CD4-positive, alpha-beta T cell (primary cell): Measurements from ENCODE around the gene PNKP. TPM values are rescaled to one million over a fixed set of nuclear protein-coding genes. Genes with fewer than 3 reads are reported as not detected.

Experiments used
- ATAC-seq: fragments of 200-7000 bp; cut with Tn5 transposase; one replicate; pipeline ENCODE4 v1.10.0; 2022; ENCODE audit warnings: mild to moderate bottlenecking; ENCODE audit not compliant: poor library complexity
- CTCF ChIA-PET: fragments of 350-600 bp; sonication (Branson Sonifier 250); formaldehyde crosslinking; loops from one replicate; lab custom pipeline; 2021; ENCODE audit warnings: antibody characterized with exemption, inconsistent platforms; lab: Charles Lee
- POLR2A ChIA-PET: fragments of 350-600 bp; sonication (Branson Sonifier 250); formaldehyde crosslinking; loops from one replicate; lab custom pipeline; 2021; ENCODE audit warnings: antibody characterized with exemption, inconsistent platforms; lab: Charles Lee
- DNase-seq, 14 experiments: peaks; one replicate each; pipeline ENCODE4 v3.0.0-alpha.2; 2013 to 2020; ENCODE audit warnings: mixed read lengths in 2 of 14
- H3K27ac ChIP-seq, 2 donors: one replicate each; pipeline versions ENCODE4 v1.5.1 to v1.7.0; 2013; ENCODE audit warnings: low read length in 2 of 2, low read depth in 1 of 2, mild to moderate bottlenecking in 1 of 2
- H3K27me3 ChIP-seq, 2 experiments: 1 replicate in 1 of 2; 2 replicates in 1 of 2; pipeline versions ENCODE4 v1.6.1 to v1.7.0; 2013; ENCODE audit warnings: low read length in 2 of 2, control low read depth in 1 of 2, mild to moderate bottlenecking in 1 of 2, moderate library complexity in 1 of 2; ENCODE audit not compliant: insufficient read depth in 2 of 2, control insufficient read depth in 1 of 2
- H3K36me3 ChIP-seq: one replicate; pipeline ENCODE4 v1.6.1; 2013; ENCODE audit warnings: low read length, control low read depth; ENCODE audit not compliant: insufficient read depth
- H3K4me1 ChIP-seq: one replicate; pipeline ENCODE4 v1.6.1; 2013; ENCODE audit warnings: low read length, control low read depth; ENCODE audit not compliant: insufficient read depth
- H3K4me3 ChIP-seq: one replicate; pipeline ENCODE4 v1.5.1; 2013; ENCODE audit warnings: mild to moderate bottlenecking, low read length, moderate library complexity
- H3K9me3 ChIP-seq, 2 experiments: 1 replicate in 1 of 2; 2 replicates in 1 of 2; pipeline versions ENCODE4 v1.6.1 to v1.7.0; 2013; ENCODE audit warnings: low read length in 2 of 2, mild to moderate bottlenecking in 2 of 2, control low read depth in 1 of 2, moderate library complexity in 1 of 2; ENCODE audit not compliant: control insufficient read depth in 1 of 2, insufficient read depth in 1 of 2
- H3K27ac Mint-ChIP-seq: one replicate; pipeline ENCODE4 v1.8.0; 2020; ENCODE audit warnings: mixed read lengths
- H3K27me3 Mint-ChIP-seq: one replicate; pipeline ENCODE4 v1.8.0; 2021; ENCODE audit warnings: mixed read lengths
- H3K36me3 Mint-ChIP-seq: one replicate; pipeline ENCODE4 v1.8.0; 2021; ENCODE audit warnings: low read depth, mixed read lengths
- H3K4me1 Mint-ChIP-seq: one replicate; pipeline ENCODE4 v1.8.0; 2021; ENCODE audit warnings: low read depth, mixed read lengths
- H3K4me3 Mint-ChIP-seq: one replicate; pipeline ENCODE4 v1.8.0; 2020; ENCODE audit warnings: mild to moderate bottlenecking, mixed read lengths
- H3K9me3 Mint-ChIP-seq: one replicate; pipeline ENCODE4 v1.8.0; 2020; ENCODE audit warnings: mixed read lengths
- intact Hi-C, 2 experiments: fragments of 100-400 bp; cut with DNase I in 1 of 2; cut with micrococcal nuclease in 1 of 2; formaldehyde crosslinking; loops; one replicate each; pipeline versions ENCODE4 v1.15.1 to v1.9.0; 2023 to 2025; cut with DNase I, micrococcal nuclease
- total RNA-seq, 174 experiments: library from RNA in 2 of 174; stranded (reverse) in 2 of 174; gene quantifications; one replicate each; pipeline ENCODE4 v1.2.3 and lab custom pipeline; 2021 to 2026
- TF ChIP-seq, protein P1 (sequence below): fragments of 200-600 bp; IDR thresholded peaks from one replicate; pipeline ENCODE4 v1.8.0; 2022; ENCODE audit warnings: antibody characterized with exemption, mild to moderate bottlenecking

PNKP gene
- total RNA-seq, 2 experiments from 2014 or later, result 96.1 to 98.1 TPM

DNA sequence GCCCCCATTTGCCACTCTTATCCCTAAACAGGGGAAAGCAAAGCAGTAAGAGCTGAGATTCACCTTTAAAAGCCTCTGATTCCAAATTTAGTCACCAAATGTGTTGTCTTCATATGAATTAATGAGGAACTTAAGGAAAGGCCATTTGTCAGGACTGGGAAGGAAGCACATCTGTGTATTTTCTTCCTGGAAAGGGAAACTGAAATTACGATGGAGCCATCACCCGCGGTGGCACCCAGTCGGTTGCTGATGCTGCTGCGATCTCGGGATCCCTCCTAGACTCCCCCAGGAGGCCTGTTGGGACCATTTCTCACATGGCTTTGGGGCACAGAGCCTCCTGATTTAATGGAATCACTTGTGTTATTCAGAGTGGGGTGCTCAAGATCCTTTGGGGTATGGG, 36.8 kb upstream of the PNKP start:
- intact Hi-C loops, result no loop called here

DNA sequence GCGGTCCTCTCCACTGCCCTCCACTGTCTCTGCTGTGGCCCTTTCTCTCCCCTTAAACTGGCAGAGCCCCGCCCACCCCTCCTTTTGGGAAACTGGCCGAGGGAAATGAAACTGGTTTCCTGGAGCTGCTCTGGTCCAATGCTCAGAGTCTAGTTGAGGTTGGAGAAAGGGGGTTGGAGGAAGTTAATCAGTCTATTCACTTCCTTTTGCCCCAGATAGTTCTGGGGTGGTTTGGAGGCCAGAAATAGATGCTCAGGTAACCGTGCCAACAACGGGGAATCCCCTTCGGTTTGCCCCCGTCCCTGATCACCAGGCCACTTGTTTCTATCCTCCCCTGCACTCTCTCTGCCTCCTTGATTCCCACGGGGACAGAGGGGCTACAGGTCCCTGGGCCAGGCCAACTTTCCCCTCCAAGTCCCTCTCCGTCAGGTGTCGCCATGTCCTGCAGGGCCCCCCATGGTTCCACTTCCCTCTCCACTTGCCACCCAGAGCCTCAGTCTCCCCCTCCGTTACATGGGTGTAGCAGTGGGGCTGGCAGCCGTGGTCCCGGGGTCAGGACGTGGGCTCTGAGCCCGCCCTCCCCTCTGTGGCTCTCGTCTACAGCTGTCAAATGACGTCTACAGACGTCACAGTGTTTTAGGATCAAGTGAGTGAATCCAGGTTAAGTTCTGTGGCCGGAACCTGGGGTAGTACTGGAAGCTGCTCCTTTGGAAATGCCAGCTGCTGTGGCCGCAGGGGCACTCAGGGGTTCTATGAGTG, 29.7 kb upstream of the PNKP start, which contains the start of gene IL4I1:
Gene IL4I1, minus strand, starts transcription at position 25 of the 759 bp plus-strand sequence. CDS start 727 bp downstream, outside the sequence.
- Histone ChIP-seq H3K4me3 (peak within 1 kb of the TSS; percentile 48), H3K4me1 (peaks cover 46% of the 10 kb centered on the region), H3K27ac (peak within 1 kb of the TSS; percentile 80 to 99), H3K9me3 (no peaks in the 10 kb centered on the region), H3K36me3 (no peaks in the 10 kb centered on the region), H3K27me3 (no peaks in the 10 kb centered on the region)
- H3K4me1 Mint-ChIP-seq, result peaks cover 37% of the 10 kb centered on the region
- CTCF ChIA-PET, result no interaction called here
- no peaks in the 10 kb centered on the region for H3K27me3 Mint-ChIP-seq
- peak within 1 kb of the TSS; percentile 85 for H3K4me3 Mint-ChIP-seq
- ATAC-seq, result peak; percentile 71
- peak; percentile 31 to 94 (median 51) for DNase-seq
- POLR2A ChIA-PET, result interaction anchor here (1.0 to 3.0 kb wide), 4 partner anchors 17 to 33 kb away, joined by 3 to 19 read pairs (median 9); partner anchors contain the start of genes AKT1S1, ATF5, NUP62 and TBC1D17
- H3K36me3 Mint-ChIP-seq, result no peaks in the 10 kb centered on the region
- intact Hi-C loops, result loop anchor here in 1 of 2 experiments (5.0 kb wide), 1 partner anchor 35 kb away; no protein-coding TSS in a partner anchor
- peak within 1 kb of the TSS; percentile 95 for H3K27ac Mint-ChIP-seq
- no peaks in the 10 kb centered on the region for H3K9me3 Mint-ChIP-seq
- TF ChIP-seq, protein P1, sequence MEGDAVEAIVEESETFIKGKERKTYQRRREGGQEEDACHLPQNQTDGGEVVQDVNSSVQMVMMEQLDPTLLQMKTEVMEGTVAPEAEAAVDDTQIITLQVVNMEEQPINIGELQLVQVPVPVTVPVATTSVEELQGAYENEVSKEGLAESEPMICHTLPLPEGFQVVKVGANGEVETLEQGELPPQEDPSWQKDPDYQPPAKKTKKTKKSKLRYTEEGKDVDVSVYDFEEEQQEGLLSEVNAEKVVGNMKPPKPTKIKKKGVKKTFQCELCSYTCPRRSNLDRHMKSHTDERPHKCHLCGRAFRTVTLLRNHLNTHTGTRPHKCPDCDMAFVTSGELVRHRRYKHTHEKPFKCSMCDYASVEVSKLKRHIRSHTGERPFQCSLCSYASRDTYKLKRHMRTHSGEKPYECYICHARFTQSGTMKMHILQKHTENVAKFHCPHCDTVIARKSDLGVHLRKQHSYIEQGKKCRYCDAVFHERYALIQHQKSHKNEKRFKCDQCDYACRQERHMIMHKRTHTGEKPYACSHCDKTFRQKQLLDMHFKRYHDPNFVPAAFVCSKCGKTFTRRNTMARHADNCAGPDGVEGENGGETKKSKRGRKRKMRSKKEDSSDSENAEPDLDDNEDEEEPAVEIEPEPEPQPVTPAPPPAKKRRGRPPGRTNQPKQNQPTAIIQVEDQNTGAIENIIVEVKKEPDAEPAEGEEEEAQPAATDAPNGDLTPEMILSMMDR, result no peak

More for the DNA sequence above, 36.8 kb upstream of the PNKP start:
- Histone ChIP-seq H3K9me3 (no peaks in the 10 kb centered on the region), H3K27me3 (no peaks in the 10 kb centered on the region), H3K36me3 (peaks cover 27% of the 10 kb centered on the region), H3K4me3 (no peak overlapping the region), H3K27ac (no peak overlapping the region), H3K4me1 (peaks cover 3% of the 10 kb centered on the region)
- Mint-ChIP-seq H3K27ac (no peak overlapping the region), H3K27me3 (no peaks in the 10 kb centered on the region), H3K9me3 (no peaks in the 10 kb centered on the region), H3K36me3 (peaks cover 16% of the 10 kb centered on the region), H3K4me1 (peaks cover 6% of the 10 kb centered on the region), H3K4me3 (no peak overlapping the region)
- TF ChIP-seq, protein P1, result no peak
- ATAC-seq (no peak), DNase-seq (no peak)
- POLR2A ChIA-PET, result no interaction called here
- CTCF ChIA-PET, result interaction anchor here (0.6 kb wide), 1 partner anchor 511 kb away, joined by 3 read pairs; no protein-coding TSS in a partner anchor

DNA sequence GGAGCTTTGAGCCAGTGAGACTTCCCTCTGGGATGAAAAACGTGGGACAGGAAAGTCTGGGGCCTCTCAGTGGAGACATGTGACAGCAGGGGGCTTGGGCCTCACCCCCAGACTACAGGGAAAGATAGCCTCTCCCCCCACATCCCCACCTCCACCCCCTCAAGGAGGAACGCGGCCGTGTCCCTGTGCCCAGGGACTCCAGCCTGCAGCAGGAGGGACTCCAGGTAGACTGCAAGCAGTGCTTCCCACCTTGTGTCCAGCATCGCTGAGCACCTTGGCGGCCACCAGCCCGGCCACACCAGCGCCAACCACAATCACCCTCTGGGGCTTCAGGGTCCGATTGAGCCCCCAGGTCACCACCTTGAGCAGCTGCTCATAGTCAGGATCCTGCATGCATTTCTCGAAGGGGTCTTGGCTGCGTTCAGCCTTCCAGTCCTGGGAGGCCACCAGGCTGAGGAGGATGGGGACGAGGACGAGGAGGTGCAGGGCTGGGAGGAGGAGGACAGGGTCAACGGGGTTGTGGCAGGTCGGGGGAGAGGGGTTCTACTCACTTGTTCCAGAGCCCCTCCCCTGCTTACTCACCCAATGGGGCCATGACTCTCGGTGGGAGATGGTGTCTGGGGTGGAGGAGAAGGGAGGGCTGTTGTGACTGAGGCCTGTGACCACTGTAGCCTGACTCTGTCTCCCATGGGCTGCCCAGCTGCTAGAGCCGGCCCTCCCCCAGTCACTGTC, 28.4 kb upstream of the PNKP start:
- Histone ChIP-seq H3K27ac (peak overlapping the region; percentile 80 to 99), H3K9me3 (no peaks in the 10 kb centered on the region), H3K27me3 (no peaks in the 10 kb centered on the region), H3K36me3 (no peaks in the 10 kb centered on the region), H3K4me1 (peaks cover 51% of the 10 kb centered on the region), H3K4me3 (peak overlapping the region; percentile 48)
- CTCF ChIA-PET, result interaction anchor here (1.0 kb wide), 1 partner anchor 215 kb away, joined by 3 read pairs; no protein-coding TSS in a partner anchor
- TF ChIP-seq, protein P1, result no peak
- no peak for ATAC-seq
- Mint-ChIP-seq H3K27ac (peak overlapping the region; percentile 95), H3K4me3 (peak overlapping the region; percentile 51), H3K36me3 (no peaks in the 10 kb centered on the region), H3K4me1 (peaks cover 37% of the 10 kb centered on the region), H3K27me3 (no peaks in the 10 kb centered on the region), H3K9me3 (no peaks in the 10 kb centered on the region)
- peak in 1 of 14 experiments; percentile 48 for DNase-seq
- POLR2A ChIA-PET, result interaction anchor here (1.5 to 3.0 kb wide), 3 partner anchors 19 to 34 kb away, joined by 3 to 19 read pairs (median 4); partner anchors contain the start of genes AKT1S1, ATF5 and NUP62
- intact Hi-C loops, result loop anchor here in 1 of 2 experiments (5.0 kb wide), 1 partner anchor 37 kb away; no protein-coding TSS in a partner anchor
